ENCODE results near the gene CTBP2. TPM values are rescaled to one million over a fixed set of nuclear protein-coding genes. Genes with fewer than 3 reads are reported as not detected.

CTBP2 gene

GRCh38 chr10:124939290-124939689, 221.1 kb downstream of the CTBP2 start:
- Histone ChIP-seq H2AK5ac (ENCODE audit: low read length) (no peak overlapping the region), H4K5ac (ENCODE audit: low read length) (no peak overlapping the region), H3K18ac (ENCODE audit: low read length) (no peak overlapping the region), H2BK120ac (ENCODE audit: low read depth, low read length) (no peak overlapping the region), H3K79me2 (ENCODE audit: control insufficient read depth, insufficient read depth, low read length) (peaks cover 55% of the 10 kb centered on the region), H3K36me3 (ENCODE audit: control insufficient read depth, insufficient read depth, low read length) (no peaks in the 10 kb centered on the region), H3K4ac (ENCODE audit: low read depth, low read length) (no peak overlapping the region), H3K56ac (ENCODE audit: low read length) (no peak overlapping the region), H2BK5ac (ENCODE audit: low read length) (no peak overlapping the region), H3K4me2 (ENCODE audit: low read length) (no peak overlapping the region), H3K27me3 (ENCODE audit: insufficient read depth, low read length, poor library complexity) (no peaks in the 10 kb centered on the region), H3K4me3 (ENCODE audit: low read length) (no peak overlapping the region), H3K23ac (ENCODE audit: low read length) (no peak overlapping the region), H3K4me1 (ENCODE audit: control insufficient read depth, low read depth, low read length) (no peaks in the 10 kb centered on the region), H3K27ac (ENCODE audit: low read depth, low read length) (no peak overlapping the region), H3K9ac (ENCODE audit: low read length) (no peak overlapping the region), H4K8ac (ENCODE audit: low read depth, low read length) (no peak overlapping the region), H2BK15ac (replicated peaks; ENCODE audit: low read depth) (no peak overlapping the region), H3K79me1 (ENCODE audit: low read length) (peaks cover 20% of the 10 kb centered on the region)
- no CpG with 5 or more reads among the region's 1 CpG for WGBS (ENCODE audit: extremely low coverage, insufficient coverage, low lambda C conversion rate)
- DNase-seq, result no peak

GRCh38 chr10:124936813-124937212, 223.6 kb downstream of the CTBP2 start:
- H2BK5ac ChIP-seq (ENCODE audit: low read length), result no peak overlapping the region
- no peak overlapping the region for H3K4ac ChIP-seq (ENCODE audit: low read depth, low read length)
- H3K4me1 ChIP-seq (ENCODE audit: control insufficient read depth, low read depth, low read length), result no peaks in the 10 kb centered on the region
- no peak overlapping the region for H3K9ac ChIP-seq (ENCODE audit: low read length)
- DNase-seq, result no peak
- H2BK120ac ChIP-seq (ENCODE audit: low read depth, low read length), result no peak overlapping the region
- H2BK15ac ChIP-seq (replicated peaks; ENCODE audit: low read depth), result no peak overlapping the region
- no peaks in the 10 kb centered on the region for H3K27me3 ChIP-seq (ENCODE audit: insufficient read depth, low read length, poor library complexity)
- WGBS (ENCODE audit: extremely low coverage, insufficient coverage, low lambda C conversion rate), result no CpG with 5 or more reads among the region's 7 CpGs
- H4K5ac ChIP-seq (ENCODE audit: low read length), result no peak overlapping the region
- H3K79me2 ChIP-seq (ENCODE audit: control insufficient read depth, insufficient read depth, low read length), result peaks cover 52% of the 10 kb centered on the region
- H3K23ac ChIP-seq (ENCODE audit: low read length), result no peak overlapping the region
- no peaks in the 10 kb centered on the region for H3K36me3 ChIP-seq (ENCODE audit: control insufficient read depth, insufficient read depth, low read length)
- no peak overlapping the region for H3K56ac ChIP-seq (ENCODE audit: low read length)
- no peak overlapping the region for H3K4me2 ChIP-seq (ENCODE audit: low read length)
- no peak overlapping the region for H2AK5ac ChIP-seq (ENCODE audit: low read length)
- no peak overlapping the region for H3K4me3 ChIP-seq (ENCODE audit: low read length)
- no peak overlapping the region for H3K27ac ChIP-seq (ENCODE audit: low read depth, low read length)
- peaks cover 13% of the 10 kb centered on the region for H3K79me1 ChIP-seq (ENCODE audit: low read length)
- H3K18ac ChIP-seq (ENCODE audit: low read length), result no peak overlapping the region
- no peak overlapping the region for H4K8ac ChIP-seq (ENCODE audit: low read depth, low read length)

- H2AK5ac ChIP-seq (ENCODE audit: low read length), result no peak overlapping the region
- H3K79me1 ChIP-seq (ENCODE audit: low read length), result peaks cover 13% of the 10 kb centered on the region
- H3K4me1 ChIP-seq (ENCODE audit: control insufficient read depth, low read depth, low read length), result no peaks in the 10 kb centered on the region
- no peak overlapping the region for H2BK15ac ChIP-seq (replicated peaks; ENCODE audit: low read depth)
- H3K4ac ChIP-seq (ENCODE audit: low read depth, low read length), result no peak overlapping the region
- H3K9ac ChIP-seq (ENCODE audit: low read length), result no peak overlapping the region
- H3K56ac ChIP-seq (ENCODE audit: low read length), result no peak overlapping the region
- H2BK5ac ChIP-seq (ENCODE audit: low read length), result no peak overlapping the region
- no CpG with 5 or more reads among the region's 2 CpGs for WGBS (ENCODE audit: extremely low coverage, insufficient coverage, low lambda C conversion rate)
- no peak overlapping the region for H4K8ac ChIP-seq (ENCODE audit: low read depth, low read length)
- DNase-seq, result no peak
- H3K4me2 ChIP-seq (ENCODE audit: low read length), result no peak overlapping the region
- H3K23ac ChIP-seq (ENCODE audit: low read length), result no peak overlapping the region
- H3K79me2 ChIP-seq (ENCODE audit: control insufficient read depth, insufficient read depth, low read length), result peaks cover 56% of the 10 kb centered on the region
- H3K27me3 ChIP-seq (ENCODE audit: insufficient read depth, low read length, poor library complexity), result no peaks in the 10 kb centered on the region
- no peaks in the 10 kb centered on the region for H3K36me3 ChIP-seq (ENCODE audit: control insufficient read depth, insufficient read depth, low read length)
- H3K27ac ChIP-seq (ENCODE audit: low read depth, low read length), result no peak overlapping the region
- no peak overlapping the region for H2BK120ac ChIP-seq (ENCODE audit: low read depth, low read length)
- no peak overlapping the region for H3K18ac ChIP-seq (ENCODE audit: low read length)
- H3K4me3 ChIP-seq (ENCODE audit: low read length), result no peak overlapping the region
- no peak overlapping the region for H4K5ac ChIP-seq (ENCODE audit: low read length)
Measured at GRCh38 chr10:124935946-124936345, 224.4 kb downstream of the CTBP2 start.

Small RNAs within 50 kb of the gene (small RNA-seq; reads per million reads assigned to genes)
- gene MIR4296 (ENCODE audit: insufficient read depth) (not detected), gene MRPS21P6 (ENCODE audit: insufficient read depth) (not detected)
